Stomach (tissue), 9 donors: ENCODE measurements around the gene NEDD4L. TPM values are rescaled to one million over a fixed set of nuclear protein-coding genes. Genes with fewer than 3 reads are reported as not detected.

Experiments
- DNase-seq, 2 donors: peaks; one replicate each; pipeline versions ENCODE4 v3.0.0 to v3.0.0-alpha.2; 2013 to 2019
- H3K27ac ChIP-seq, 5 donors: fragments of 200-600 bp in 4 of 5; sonication (generic) in 4 of 5; one replicate each; pipeline ENCODE4 v1.5.1; 2013 to 2019; ENCODE audit warnings: mild to moderate bottlenecking in 1 of 5, moderate library complexity in 1 of 5
- H3K27me3 ChIP-seq, 3 donors: fragments of 200-600 bp; sonication (generic); one replicate each; pipeline ENCODE4 v1.5.1; 2017 to 2019; ENCODE audit warnings: mixed run types in 1 of 3
- H3K36me3 ChIP-seq, 4 donors: fragments of 200-600 bp; sonication (generic); 1 replicate in 3 of 4; 2 replicates in 1 of 4; pipeline ENCODE4 v1.5.1; 2016 to 2019
- H3K4me1 ChIP-seq, 4 donors: fragments of 200-600 bp; sonication (generic); one replicate each; pipeline ENCODE4 v1.5.1; 2016 to 2019
- H3K4me3 ChIP-seq, 4 donors: fragments of 200-600 bp; sonication (generic) in 3 of 4; one replicate each; pipeline ENCODE4 v1.5.1; 2016 to 2019; ENCODE audit warnings: mild to moderate bottlenecking in 1 of 4
- H3K9me3 ChIP-seq, 4 donors: fragments of 200-600 bp; sonication (generic); one replicate each; pipeline ENCODE4 v1.5.1; 2016 to 2019
- EP300 ChIP-seq: sonication (generic); formaldehyde crosslinking; IDR thresholded peaks from one replicate; pipeline ENCODE4 v1.6.1; 2017; ENCODE audit warnings: antibody characterized with exemption
- POLR2A ChIP-seq, 4 donors: fragments of 450-650 bp; IDR thresholded peaks; one replicate each; pipeline ENCODE4 v1.6.1; 2016; ENCODE audit warnings: antibody characterized with exemption in 4 of 4, control low read depth in 2 of 4, mild to moderate bottlenecking in 1 of 4, moderate library complexity in 1 of 4
- POLR2AphosphoS5 ChIP-seq, 3 donors: sonication (generic); formaldehyde crosslinking; IDR thresholded peaks; one replicate each; pipeline ENCODE4 v1.6.1; 2016; ENCODE audit warnings: antibody characterized with exemption in 3 of 3
- WGBS, 5 donors: extraction: QIAGEN DNeasy Blood & Tissue Kit in 3 of 5; methylation state at CpG; one replicate each; pipeline versions ENCODE4 v1.1.5 to v1.1.7; 2013 to 2018; 5-methylcytosine and 5-hydroxymethylcytosine counted together
- intact Hi-C: fragments of 100-400 bp; cut with DNase I; formaldehyde crosslinking; loops from one replicate; pipeline ENCODE4 v1.15.1; 2023; ENCODE audit warnings: low total_unique reads
- polyA plus RNA-seq, 3 donors: library from polyadenylated mRNA; stranded (reverse); fragments of 200-250 nt; gene quantifications; one replicate each; pipeline ENCODE4 v1.2.3, GENCODE V29; 2013
- total RNA-seq, 5 donors: library from RNA; depleted of rRNA; stranded (reverse); fragments of >200 nt; gene quantifications; one replicate each; pipeline versions ENCODE4 v1.1.0 to v1.2.3, GENCODE V29; 2014 to 2016
- TF ChIP-seq, protein P1 (sequence below), 7 experiments: fragments of 450-650 bp in 4 of 7; fragments of 200-600 bp in 3 of 7; sonication (generic) in 3 of 7; IDR thresholded peaks; one replicate each; pipeline ENCODE4 v1.5.1; 2016 to 2019; ENCODE audit warnings: antibody characterized with exemption in 7 of 7, control low read depth in 2 of 7, mild to moderate bottlenecking in 1 of 7
- donor health status: healthy with polysubstance abuse.
- donor health status: Bipolar disorder and iron deficiency.
- donor health status: healthy.

The NEDD4L gene
- total and polyA plus RNA-seq, 8 donors = 46.1 to 315 (median 129) TPM

GRCh38 chr18:58405107-58405898, 361.3 kb downstream of the NEDD4L start:
- no peaks in the 10 kb centered on the region for H3K27me3 ChIP-seq
- intact Hi-C loops = loop anchor here (10.0 kb wide), 1 partner anchor 89 kb away; no protein-coding TSS in a partner anchor
- peaks cover 0 to 17% (median 11%) of the 10 kb centered on the region in 4 donors for H3K4me1 ChIP-seq
- no peak overlapping the region for H3K4me3 ChIP-seq
- no peaks in the 10 kb centered on the region for H3K36me3 ChIP-seq
- H3K9me3 ChIP-seq = no peaks in the 10 kb centered on the region
- DNase-seq = no peak
- TF ChIP-seq POLR2AphosphoS5 (IDR thresholded peaks at IDR 0.05) (no peak), EP300 (no peak), POLR2A (IDR thresholded peaks at IDR 0.05) (no peak)
- TF ChIP-seq, protein P1, sequence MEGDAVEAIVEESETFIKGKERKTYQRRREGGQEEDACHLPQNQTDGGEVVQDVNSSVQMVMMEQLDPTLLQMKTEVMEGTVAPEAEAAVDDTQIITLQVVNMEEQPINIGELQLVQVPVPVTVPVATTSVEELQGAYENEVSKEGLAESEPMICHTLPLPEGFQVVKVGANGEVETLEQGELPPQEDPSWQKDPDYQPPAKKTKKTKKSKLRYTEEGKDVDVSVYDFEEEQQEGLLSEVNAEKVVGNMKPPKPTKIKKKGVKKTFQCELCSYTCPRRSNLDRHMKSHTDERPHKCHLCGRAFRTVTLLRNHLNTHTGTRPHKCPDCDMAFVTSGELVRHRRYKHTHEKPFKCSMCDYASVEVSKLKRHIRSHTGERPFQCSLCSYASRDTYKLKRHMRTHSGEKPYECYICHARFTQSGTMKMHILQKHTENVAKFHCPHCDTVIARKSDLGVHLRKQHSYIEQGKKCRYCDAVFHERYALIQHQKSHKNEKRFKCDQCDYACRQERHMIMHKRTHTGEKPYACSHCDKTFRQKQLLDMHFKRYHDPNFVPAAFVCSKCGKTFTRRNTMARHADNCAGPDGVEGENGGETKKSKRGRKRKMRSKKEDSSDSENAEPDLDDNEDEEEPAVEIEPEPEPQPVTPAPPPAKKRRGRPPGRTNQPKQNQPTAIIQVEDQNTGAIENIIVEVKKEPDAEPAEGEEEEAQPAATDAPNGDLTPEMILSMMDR (IDR thresholded peaks at IDR 0.05) = no peak
- H3K27ac ChIP-seq = no peak overlapping the region
- WGBS, 5 donors = 81 to 86% (median 85%) methylated on average over 15 to 16 of the region's 16 CpGs

DNA sequence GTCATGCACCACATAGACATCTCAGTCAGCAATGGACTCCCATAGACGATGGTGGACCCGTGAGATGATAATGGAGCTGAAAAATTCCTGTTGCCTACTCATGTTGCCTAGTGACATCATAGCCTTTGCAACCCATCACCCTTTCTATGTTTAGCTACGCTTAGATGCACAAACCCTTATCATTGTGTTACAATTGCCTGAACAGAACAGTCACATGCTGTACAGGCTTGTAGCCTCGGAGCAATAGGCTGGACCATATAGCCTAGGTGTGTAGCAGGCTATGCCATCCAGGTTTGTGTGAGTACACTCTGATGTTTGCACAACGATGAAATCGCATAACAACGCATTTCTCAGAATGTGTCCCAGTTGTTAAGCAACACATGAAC, 363.2 kb downstream of the NEDD4L start:
- H3K27ac ChIP-seq = no peak overlapping the region
- TF ChIP-seq EP300 = no peak
- TF ChIP-seq, protein P1 (IDR thresholded peaks at IDR 0.05) = no peak
- no peak for TF ChIP-seq POLR2A (IDR thresholded peaks at IDR 0.05)
- H3K27me3 ChIP-seq = no peaks in the 10 kb centered on the region
- H3K9me3 ChIP-seq = no peaks in the 10 kb centered on the region
- intact Hi-C loops = loop anchor here (10.0 kb wide), 1 partner anchor 88 kb away; no protein-coding TSS in a partner anchor
- H3K36me3 ChIP-seq = no peaks in the 10 kb centered on the region
- peaks cover 0 to 12% (median 9%) of the 10 kb centered on the region in 4 donors for H3K4me1 ChIP-seq
- H3K4me3 ChIP-seq = no peak overlapping the region
- 44 to 58% (median 55%) methylated on average over 7 of the region's 7 CpGs for WGBS, 5 donors
- peak in 1 of 2 donors; percentile 63 for DNase-seq

DNA sequence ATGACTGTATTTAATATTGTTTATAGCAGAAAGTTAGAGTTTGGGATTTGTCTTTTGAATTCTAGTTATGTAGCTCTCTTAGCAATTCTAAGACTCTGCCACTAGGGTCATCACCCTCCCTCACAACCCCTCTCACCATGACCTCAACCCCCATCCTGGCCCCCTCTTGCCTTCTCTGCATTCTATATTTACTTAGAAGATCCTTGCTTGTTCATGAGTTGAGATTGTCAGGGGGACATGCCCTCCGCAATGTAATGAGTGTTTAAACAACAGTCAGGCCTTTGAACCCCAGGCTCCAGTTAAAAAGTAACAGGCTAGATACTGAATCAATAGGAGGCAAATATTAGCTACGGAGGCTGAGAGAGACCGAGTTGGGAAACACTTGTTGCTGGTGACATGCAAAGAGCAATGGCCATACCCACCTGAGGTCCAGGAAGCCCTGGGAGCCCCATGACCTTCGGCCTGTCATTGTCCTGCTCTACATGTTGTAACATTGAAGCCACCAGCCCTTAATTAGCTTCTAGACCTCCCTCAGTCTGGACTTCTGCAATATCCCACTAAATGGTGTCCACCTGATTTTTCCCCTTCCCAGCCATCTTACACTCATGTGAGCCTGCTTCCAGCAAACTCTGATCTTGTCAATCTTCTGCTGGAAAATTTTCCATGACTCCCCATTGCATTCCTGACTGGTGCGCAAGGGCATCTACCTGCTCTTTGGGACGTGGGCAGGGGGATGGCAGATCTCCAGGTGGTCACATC, 363.8 kb downstream of the NEDD4L start:
- WGBS, 5 donors = 68 to 75% (median 70%) methylated on average over 6 of the region's 6 CpGs
- H3K27me3 ChIP-seq = no peaks in the 10 kb centered on the region
- intact Hi-C loops = loop anchor here (10.0 kb wide), 1 partner anchor 87 kb away; no protein-coding TSS in a partner anchor
- TF ChIP-seq, protein P1 (IDR thresholded peaks at IDR 0.05) = no peak
- no peak for TF ChIP-seq POLR2AphosphoS5 (IDR thresholded peaks at IDR 0.05)
- no peak for TF ChIP-seq POLR2A (IDR thresholded peaks at IDR 0.05)
- no peak for TF ChIP-seq EP300
- H3K27ac ChIP-seq = no peak overlapping the region
- no peak overlapping the region for H3K4me3 ChIP-seq
- peak in 1 of 2 donors; percentile 45 for DNase-seq
- H3K36me3 ChIP-seq = no peaks in the 10 kb centered on the region
- peaks cover 0 to 6% (median 4%) of the 10 kb centered on the region in 4 donors for H3K4me1 ChIP-seq
- no peaks in the 10 kb centered on the region for H3K9me3 ChIP-seq

- 88 to 96% (median 90%) methylated on average over 4 of the region's 4 CpGs for WGBS, 5 donors
- intact Hi-C loops = loop anchor here (10.0 kb wide), 1 partner anchor 86 kb away; no protein-coding TSS in a partner anchor
- DNase-seq = no peak
- H3K27me3 ChIP-seq = no peaks in the 10 kb centered on the region
- H3K4me3 ChIP-seq = no peak overlapping the region
- H3K4me1 ChIP-seq = no peaks in the 10 kb centered on the region
- no peaks in the 10 kb centered on the region for H3K9me3 ChIP-seq
- no peak overlapping the region for H3K27ac ChIP-seq
- H3K36me3 ChIP-seq = no peaks in the 10 kb centered on the region
- TF ChIP-seq EP300 (no peak), POLR2A (IDR thresholded peaks at IDR 0.05) (no peak), POLR2AphosphoS5 (IDR thresholded peaks at IDR 0.05) (no peak)
- TF ChIP-seq, protein P1 (IDR thresholded peaks at IDR 0.05) = no peak
Measured at GRCh38 chr18:58408665-58409064, 364.6 kb downstream of the NEDD4L start.
